Thyroid gland (tissue), 4 donors: ENCODE data around the gene TRIM3. TPM values are rescaled to one million over a fixed set of nuclear protein-coding genes. Genes with fewer than 3 reads are reported as not detected.
A peak's percentile ranks its signal among the peaks of the same experiment; 100 is the strongest.

Experiments used
- DNase-seq, 2 donors: peaks; one replicate each; pipeline ENCODE4 v3.0.0-alpha.2; 2019
- H3K27ac ChIP-seq, 3 donors: fragments of 200-600 bp; sonication (generic); 1 replicate in 2 of 3; 2 replicates in 1 of 3; pipeline ENCODE4 v1.5.1; 2016 to 2019; ENCODE audit warnings: mild to moderate bottlenecking in 1 of 3, moderate library complexity in 1 of 3
- H3K27me3 ChIP-seq: fragments of 200-600 bp; sonication (generic); one replicate; pipeline ENCODE4 v1.5.1; 2019
- H3K36me3 ChIP-seq, 2 donors: fragments of 200-600 bp; sonication (generic); one replicate each; pipeline ENCODE4 v1.5.1; 2016 to 2019
- H3K4me1 ChIP-seq, 2 donors: fragments of 200-600 bp; sonication (generic); one replicate each; pipeline ENCODE4 v1.5.1; 2017 to 2019
- H3K4me3 ChIP-seq, 3 donors: fragments of 200-600 bp; sonication (generic); replicated peaks in 1 of 3; 1 replicate in 2 of 3; 2 replicates in 1 of 3; pipeline ENCODE4 v1.5.1; 2016; ENCODE audit warnings: mild to moderate bottlenecking in 1 of 3
- H3K9me3 ChIP-seq: fragments of 200-600 bp; sonication (generic); one replicate; pipeline ENCODE4 v1.5.1; 2017
- POLR2A ChIP-seq, 2 donors: fragments of 450-650 bp; IDR thresholded peaks; one replicate each; pipeline ENCODE4 v1.6.1; 2017; ENCODE audit warnings: antibody characterized with exemption in 2 of 2, mild to moderate bottlenecking in 2 of 2, moderate library complexity in 1 of 2
- WGBS, 2 donors: methylation state at CpG; one replicate each; pipeline ENCODE4 v1.1.5; 2017; 5-methylcytosine and 5-hydroxymethylcytosine counted together
- intact Hi-C: fragments of 100-400 bp; cut with DNase I; formaldehyde crosslinking; loops from one replicate; pipeline ENCODE4 v1.15.1; 2023
- total RNA-seq, 4 donors: library from RNA; depleted of rRNA; stranded (reverse); fragments of >200 nt; gene quantifications; one replicate each; pipeline ENCODE4 v1.2.3, GENCODE V29; 2016
- TF ChIP-seq, protein P1 (sequence below), 6 experiments: fragments of 200-600 bp in 3 of 6; fragments of 450-650 bp in 3 of 6; sonication (generic) in 3 of 6; IDR thresholded peaks; one replicate each; pipeline ENCODE4 v1.5.1; 2016 to 2019; ENCODE audit warnings: antibody characterized with exemption in 6 of 6, mild to moderate bottlenecking in 2 of 6, inconsistent platforms in 1 of 6, moderate library complexity in 1 of 6

Gene TRIM3
- total RNA-seq, 4 donors from 2014 or later: 11.0 to 20.8 (median 14.6) TPM

DNA sequence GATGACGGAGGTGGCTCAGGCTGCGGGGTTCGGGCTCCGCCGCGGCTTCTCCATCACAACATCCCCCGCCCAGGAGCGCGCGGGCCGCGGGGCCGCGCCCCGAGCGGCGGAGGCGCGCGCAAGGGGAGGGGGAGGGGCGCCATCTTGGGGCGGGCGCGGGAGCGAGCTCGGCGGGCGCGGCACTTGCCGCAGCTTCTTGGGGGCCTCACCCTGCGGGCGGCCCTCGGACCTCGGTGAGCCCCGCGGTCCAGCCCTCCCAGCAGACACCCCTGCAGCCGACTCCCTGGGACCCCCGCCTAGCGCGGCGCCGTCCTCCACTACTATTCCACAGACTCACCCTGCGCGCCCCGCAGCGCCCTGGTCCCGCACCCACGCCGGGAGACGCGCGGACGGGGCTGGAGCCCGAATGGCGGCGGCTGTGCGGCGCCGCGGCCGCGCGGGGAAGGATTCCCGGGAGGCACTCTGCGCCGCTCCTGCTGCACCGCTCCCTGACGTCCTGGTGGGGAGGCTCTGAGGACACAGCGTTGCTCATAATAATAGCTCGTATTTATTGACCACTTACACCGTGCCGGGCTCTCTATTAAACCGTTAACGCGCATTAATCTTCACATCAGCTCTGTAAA lies 54.6 kb downstream of the TRIM3 start, which contains the start of gene APBB1:
TSS of gene APBB1 (minus strand) at position 86 of the 623 bp plus-strand sequence. CDS start 7,747 bp downstream, outside the sequence.
- peak within 1 kb of the TSS; percentile 72 to 87 (median 86) for H3K27ac ChIP-seq
- no peaks in the 10 kb centered on the region for H3K27me3 ChIP-seq
- no peaks in the 10 kb centered on the region for H3K9me3 ChIP-seq
- intact Hi-C loops: no loop called here
- peaks cover 4 to 7% of the 10 kb centered on the region in 2 donors for H3K4me1 ChIP-seq
- peak; percentile 52 to 58 for DNase-seq
- H3K36me3 ChIP-seq: no peaks in the 10 kb centered on the region
- TF ChIP-seq, protein P1, sequence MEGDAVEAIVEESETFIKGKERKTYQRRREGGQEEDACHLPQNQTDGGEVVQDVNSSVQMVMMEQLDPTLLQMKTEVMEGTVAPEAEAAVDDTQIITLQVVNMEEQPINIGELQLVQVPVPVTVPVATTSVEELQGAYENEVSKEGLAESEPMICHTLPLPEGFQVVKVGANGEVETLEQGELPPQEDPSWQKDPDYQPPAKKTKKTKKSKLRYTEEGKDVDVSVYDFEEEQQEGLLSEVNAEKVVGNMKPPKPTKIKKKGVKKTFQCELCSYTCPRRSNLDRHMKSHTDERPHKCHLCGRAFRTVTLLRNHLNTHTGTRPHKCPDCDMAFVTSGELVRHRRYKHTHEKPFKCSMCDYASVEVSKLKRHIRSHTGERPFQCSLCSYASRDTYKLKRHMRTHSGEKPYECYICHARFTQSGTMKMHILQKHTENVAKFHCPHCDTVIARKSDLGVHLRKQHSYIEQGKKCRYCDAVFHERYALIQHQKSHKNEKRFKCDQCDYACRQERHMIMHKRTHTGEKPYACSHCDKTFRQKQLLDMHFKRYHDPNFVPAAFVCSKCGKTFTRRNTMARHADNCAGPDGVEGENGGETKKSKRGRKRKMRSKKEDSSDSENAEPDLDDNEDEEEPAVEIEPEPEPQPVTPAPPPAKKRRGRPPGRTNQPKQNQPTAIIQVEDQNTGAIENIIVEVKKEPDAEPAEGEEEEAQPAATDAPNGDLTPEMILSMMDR (IDR thresholded peaks at IDR 0.05): peak in 2 of 6 experiments; percentile 9 to 32
- TF ChIP-seq POLR2A (IDR thresholded peaks at IDR 0.05): peak in 1 of 2 donors; percentile 54
- peak within 1 kb of the TSS; percentile 64 to 88 (median 74) for H3K4me3 ChIP-seq
- WGBS, 2 donors: 0% methylated on average over 11 to 21 of the region's 75 CpGs

DNA sequence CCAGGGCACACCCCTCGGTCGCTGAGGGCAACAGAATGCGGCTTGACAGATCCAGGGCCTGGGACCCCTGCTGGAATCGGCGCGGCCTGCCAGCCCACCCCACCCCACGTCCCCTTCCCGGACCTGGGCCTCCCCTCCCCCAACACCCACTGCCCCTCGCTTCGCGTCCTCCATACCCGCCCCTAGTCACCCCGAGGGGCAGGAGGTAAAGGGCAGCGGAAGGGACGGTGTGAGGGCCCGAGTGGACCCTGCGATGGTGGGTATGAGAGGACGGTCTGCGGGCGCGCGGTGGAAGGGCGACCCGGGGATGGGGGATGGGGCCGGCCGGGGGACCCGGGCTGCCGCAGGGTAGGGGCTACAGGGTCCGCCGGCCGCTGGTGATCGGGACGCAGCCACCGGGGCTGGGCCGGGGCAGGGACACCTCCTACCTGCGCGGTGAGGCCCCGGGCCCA lies 55.2 kb downstream of the TRIM3 start:
- H3K9me3 ChIP-seq: no peaks in the 10 kb centered on the region
- WGBS, 2 donors: 0% methylated on average over 7 to 15 of the region's 38 CpGs
- peak overlapping the region; percentile 64 to 88 (median 74) for H3K4me3 ChIP-seq
- H3K27me3 ChIP-seq: no peaks in the 10 kb centered on the region
- no peaks in the 10 kb centered on the region for H3K36me3 ChIP-seq
- H3K27ac ChIP-seq: peak overlapping the region; percentile 63 to 86 (median 69)
- peaks cover 4 to 7% of the 10 kb centered on the region in 2 donors for H3K4me1 ChIP-seq
- TF ChIP-seq POLR2A (IDR thresholded peaks at IDR 0.05): no peak
- TF ChIP-seq, protein P1 (IDR thresholded peaks at IDR 0.05): no peak
- peak; percentile 29 to 45 for DNase-seq
- intact Hi-C loops: no loop called here

DNA sequence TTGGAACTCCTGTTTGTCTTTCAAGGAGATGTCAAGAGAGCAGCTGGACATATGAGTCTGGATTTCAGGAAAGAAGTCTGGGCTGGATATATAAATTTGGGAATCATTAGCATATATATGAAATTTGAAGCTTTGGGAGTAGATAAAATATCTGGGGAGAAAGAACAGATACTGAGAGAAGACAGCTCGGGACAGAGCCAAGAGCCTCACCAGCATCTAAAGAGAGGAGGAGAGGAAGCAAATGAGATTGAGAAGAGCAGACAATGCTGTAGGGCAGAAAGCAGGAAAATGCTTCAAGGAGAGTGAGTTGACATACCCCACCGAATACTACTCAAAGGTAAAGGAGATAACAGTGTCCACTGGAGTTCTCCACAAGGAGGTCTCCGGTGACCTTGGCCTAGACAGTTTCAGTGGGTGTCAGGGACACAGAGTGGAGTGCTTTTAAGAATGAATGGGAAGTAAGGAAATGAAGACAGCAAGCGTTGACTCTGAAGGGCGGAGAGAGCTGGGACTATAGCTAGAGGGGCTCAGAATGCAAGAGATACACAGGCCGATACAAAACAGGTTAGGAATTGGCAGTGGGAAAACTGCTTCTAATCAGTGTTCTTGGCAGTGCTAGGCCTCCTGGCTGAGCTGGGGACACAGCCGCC lies 55.7 kb downstream of the TRIM3 start:
- peak overlapping the region; percentile 63 to 86 (median 69) for H3K27ac ChIP-seq
- 36% methylated on average over 6 to 7 of the region's 7 CpGs for WGBS, 2 donors
- H3K36me3 ChIP-seq: no peaks in the 10 kb centered on the region
- DNase-seq: no peak
- peaks cover 4 to 7% of the 10 kb centered on the region in 2 donors for H3K4me1 ChIP-seq
- H3K4me3 ChIP-seq: peak overlapping the region in 2 of 3 donors; percentile 74 to 88
- no peaks in the 10 kb centered on the region for H3K9me3 ChIP-seq
- no peaks in the 10 kb centered on the region for H3K27me3 ChIP-seq
- intact Hi-C loops: no loop called here
- TF ChIP-seq POLR2A (IDR thresholded peaks at IDR 0.05): no peak
- TF ChIP-seq, protein P1 (IDR thresholded peaks at IDR 0.05): no peak

DNA sequence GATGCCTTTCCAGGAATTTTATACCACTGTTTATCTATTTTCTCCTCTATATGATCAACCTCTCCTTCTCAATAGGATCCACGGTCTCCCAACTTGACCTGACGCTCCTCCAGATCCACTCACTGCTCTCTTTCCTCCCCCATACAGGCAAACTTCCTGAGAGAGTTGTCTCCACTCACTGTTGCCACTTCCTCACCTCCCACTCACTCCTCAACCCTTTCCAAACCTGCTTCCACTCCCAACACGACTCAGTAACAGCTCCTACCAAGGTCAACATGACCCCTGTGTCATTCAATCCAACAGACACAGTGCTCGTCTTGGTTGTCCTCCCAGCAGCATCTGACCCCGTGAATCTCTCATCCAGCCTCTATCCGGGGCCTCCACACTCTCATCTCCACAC lies 57.9 kb downstream of the TRIM3 start:
- Histone ChIP-seq H3K27me3 (no peaks in the 10 kb centered on the region), H3K4me3 (no peak overlapping the region), H3K4me1 (peaks cover 4 to 7% of the 10 kb centered on the region in 2 donors), H3K36me3 (no peaks in the 10 kb centered on the region), H3K27ac (no peak overlapping the region), H3K9me3 (no peaks in the 10 kb centered on the region)
- TF ChIP-seq POLR2A (IDR thresholded peaks at IDR 0.05): no peak
- TF ChIP-seq, protein P1 (IDR thresholded peaks at IDR 0.05): no peak
- 87 to 90% methylated on average over 6 of the region's 6 CpGs for WGBS, 2 donors
- intact Hi-C loops: no loop called here
- no peak for DNase-seq

DNA sequence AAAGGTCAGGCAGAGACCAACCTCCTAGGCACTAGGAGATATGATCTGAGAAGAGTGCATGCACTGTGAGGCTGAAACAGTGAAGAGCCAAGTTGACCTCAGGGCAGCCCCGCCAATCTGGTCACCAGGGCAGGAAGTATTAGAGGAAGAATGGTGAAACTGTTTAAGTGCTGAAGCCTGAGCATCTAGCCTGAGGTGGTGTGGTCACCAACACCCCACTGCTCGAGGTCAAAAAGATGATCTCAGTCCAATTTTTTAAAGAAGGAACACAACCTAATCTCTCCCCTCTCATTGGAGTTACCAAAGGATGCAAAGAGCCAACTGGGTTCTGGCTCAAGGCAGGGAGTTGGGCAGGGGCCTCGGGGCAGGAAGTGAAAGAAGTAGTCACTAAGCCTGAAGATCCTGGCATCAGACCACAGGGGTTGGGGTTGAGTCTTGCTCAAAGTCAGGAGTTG lies 58.8 kb downstream of the TRIM3 start:
- Histone ChIP-seq H3K36me3 (peaks cover 1 to 6% of the 10 kb centered on the region in 2 donors), H3K27me3 (no peaks in the 10 kb centered on the region), H3K4me3 (no peak overlapping the region), H3K9me3 (no peaks in the 10 kb centered on the region), H3K27ac (no peak overlapping the region), H3K4me1 (peaks cover 4 to 5% of the 10 kb centered on the region in 2 donors)
- 81 to 87% methylated on average over 3 of the region's 3 CpGs for WGBS, 2 donors
- TF ChIP-seq, protein P1 (IDR thresholded peaks at IDR 0.05): no peak
- TF ChIP-seq POLR2A (IDR thresholded peaks at IDR 0.05): no peak
- intact Hi-C loops: no loop called here
- DNase-seq: no peak
